ENCODE measurements around the gene UCHL1. TPM values are rescaled to one million over a fixed set of nuclear protein-coding genes. Genes with fewer than 3 reads are reported as not detected.

UCHL1 gene
- total RNA-seq, 1 experiment from 2014 or later: not detected

GRCh38 chr4:41315862-41316261, 59.1 kb downstream of the UCHL1 start:
- H4K20me1 ChIP-seq (ENCODE audit: insufficient read depth, low read depth, low read length): no peaks in the 10 kb centered on the region
- no peak overlapping the region for H3K4me3 ChIP-seq (ENCODE audit: low read length)
- no peaks in the 10 kb centered on the region for H3K27me3 ChIP-seq (ENCODE audit: low read length)
- H3K9me2 ChIP-seq (replicated peaks; ENCODE audit: insufficient read depth, low read length): no peaks in the 10 kb centered on the region
- no peak overlapping the region for H3K27ac ChIP-seq (ENCODE audit: low read length)
- no peaks in the 10 kb centered on the region for H3K4me1 ChIP-seq (ENCODE audit: low read length)
- no peak overlapping the region for H3K9ac ChIP-seq (ENCODE audit: low read length)
- no peaks in the 10 kb centered on the region for H3K36me3 ChIP-seq (ENCODE audit: insufficient read depth, low read length)
- no peaks in the 10 kb centered on the region for H3K79me2 ChIP-seq (ENCODE audit: low read length)
- no peak overlapping the region for H2AFZ ChIP-seq (ENCODE audit: low read length)
- H3K4me2 ChIP-seq (ENCODE audit: low read depth, low read length, poor library complexity, severe bottlenecking): no peak overlapping the region
- H3K9me3 ChIP-seq (ENCODE audit: low read length): no peaks in the 10 kb centered on the region
- no peak for DNase-seq

Small RNAs within 50 kb of the gene (small RNA-seq; reads per million reads assigned to genes)
- gene RF00019: not detected

Other genes starting within 250 kb of the UCHL1 start
- 3.7 and 6.7 TPM in 2 replicates for gene APBB2, start 42.4 kb upstream of the UCHL1 start, total RNA-seq (2014; rRNA removed; shearing (Covaris generic); ENCODE audit: low replicate concordance)

Data from Karpas-422 (cell line).